Neural crest cell (in vitro differentiated cells): Measurements from ENCODE around the gene TTBK2. TPM values are rescaled to one million over a fixed set of nuclear protein-coding genes. Genes with fewer than 3 reads are reported as not detected.

Source experiments
- DNase-seq: peaks from one replicate; pipeline ENCODE4 v3.0.0; 2021; ENCODE audit warnings: low read depth, mixed read lengths, low spot score
- H3K27ac Mint-ChIP-seq: one replicate; pipeline ENCODE4 v1.8.0; 2021; ENCODE audit warnings: mild to moderate bottlenecking, mixed read lengths; ENCODE audit not compliant: unreplicated experiment
- H3K27me3 Mint-ChIP-seq: 2 replicates; pipeline ENCODE4 v1.8.0; 2021; ENCODE audit warnings: low read depth, mild to moderate bottlenecking, mixed read lengths
- H3K36me3 Mint-ChIP-seq: 2 replicates; pipeline ENCODE4 v1.8.0; 2021; ENCODE audit warnings: low read depth, mild to moderate bottlenecking, mixed read lengths
- H3K4me1 Mint-ChIP-seq: 2 replicates; pipeline ENCODE4 v1.8.0; 2021; ENCODE audit warnings: mixed read lengths
- H3K4me3 Mint-ChIP-seq: one replicate; pipeline ENCODE4 v1.8.0; 2021; ENCODE audit warnings: mild to moderate bottlenecking, mixed read lengths
- H3K9me3 Mint-ChIP-seq: 2 replicates; pipeline ENCODE4 v1.8.0; 2021; ENCODE audit warnings: mixed read lengths
- CTCF ChIP-seq: fragments of 200-600 bp; sonication (generic); conservative IDR thresholded peaks from 2 replicates; pipeline ENCODE4 v1.5.0; 2021; ENCODE audit warnings: antibody characterized with exemption, mild to moderate bottlenecking
- total RNA-seq: library from RNA; stranded (reverse); gene quantifications from 2 replicates; pipeline ENCODE4 v1.2.1, GENCODE V29; 2021

The TTBK2 gene
- total RNA-seq, 1 donor from 2014 or later, result 28.2 TPM

- Mint-ChIP-seq H3K27ac (no peak overlapping the region), H3K4me1 (no peaks in the 10 kb centered on the region), H3K4me3 (no peak overlapping the region), H3K27me3 (no peaks in the 10 kb centered on the region), H3K9me3 (no peaks in the 10 kb centered on the region), H3K36me3 (peaks cover 9% of the 10 kb centered on the region)
- TF ChIP-seq CTCF, result no peak
- DNase-seq, result no peak
These were observed 228.0 kb downstream of the TTBK2 start for GRCh38 chr15:42692536-42692935.

- DNase-seq, result no peak
- Mint-ChIP-seq H3K9me3 (no peaks in the 10 kb centered on the region), H3K27ac (no peak overlapping the region), H3K27me3 (no peaks in the 10 kb centered on the region), H3K4me3 (no peak overlapping the region), H3K36me3 (peaks cover 16% of the 10 kb centered on the region), H3K4me1 (no peaks in the 10 kb centered on the region)
- no peak for TF ChIP-seq CTCF
These were observed 228.8 kb downstream of the TTBK2 start for GRCh38 chr15:42691770-42692169.

GRCh38 chr15:42691308-42691707 is 229.3 kb downstream of the TTBK2 start:
- H3K27ac Mint-ChIP-seq, result peak overlapping the region; percentile 83
- no peak overlapping the region for H3K4me3 Mint-ChIP-seq
- no peaks in the 10 kb centered on the region for H3K9me3 Mint-ChIP-seq
- no peaks in the 10 kb centered on the region for H3K27me3 Mint-ChIP-seq
- no peaks in the 10 kb centered on the region for H3K4me1 Mint-ChIP-seq
- no peak for TF ChIP-seq CTCF
- peaks cover 15% of the 10 kb centered on the region for H3K36me3 Mint-ChIP-seq
- no peak for DNase-seq

Other genes starting within 250 kb of the TTBK2 start
- gene CDAN1, start 183.7 kb downstream of the TTBK2 start, total RNA-seq, result 32.7 and 41.0 TPM in 2 replicates
- gene UBR1, start 185.3 kb upstream of the TTBK2 start, total RNA-seq, result 23.9 and 29.3 TPM in 2 replicates
- 15.3 and 15.8 TPM in 2 replicates for gene TMEM62, start 212.8 kb upstream of the TTBK2 start, total RNA-seq